ENCODE data around the gene IPPK. TPM values are rescaled to one million over a fixed set of nuclear protein-coding genes. Genes with fewer than 3 reads are reported as not detected.

IPPK gene
- total and polyA plus RNA-seq, 8 donors: 1.9 to 6.5 (median 3.1) TPM

GRCh38 chr9:92608241-92608908 is 61.6 kb downstream of the IPPK start:
- Histone ChIP-seq H3K27ac (no peak overlapping the region), H3K4me3 (no peak overlapping the region), H3K36me3 (peaks cover 0 to 8% (median 0%) of the 10 kb centered on the region in 3 donors), H3K4me1 (peaks cover 0 to 9% (median 0%) of the 10 kb centered on the region in 3 donors), H3K9me3 (no peaks in the 10 kb centered on the region), H3K27me3 (no peaks in the 10 kb centered on the region)
- FAIRE-seq (no peak), ATAC-seq (no peak), DNase-seq (no peak)
- intact Hi-C loops (cut with DNase I): no loop called here
- WGBS, 2 donors: 40 to 48% methylated on average over 10 of the region's 10 CpGs
- no peak for TF ChIP-seq CTCF (IDR thresholded peaks at IDR 0.05)

- no peak overlapping the region for H3K27ac ChIP-seq
- TF ChIP-seq CTCF (IDR thresholded peaks at IDR 0.05): no peak
- peak; percentile 49 to 66 (median 62) for ATAC-seq
- no peak overlapping the region for H3K4me3 ChIP-seq
- peak in 1 of 6 donors; percentile 29 for DNase-seq
- no peak for FAIRE-seq
- WGBS, 2 donors: 25 to 44% methylated on average over 4 of the region's 4 CpGs
- no peaks in the 10 kb centered on the region for H3K9me3 ChIP-seq
- H3K36me3 ChIP-seq: peaks cover 0 to 2% (median 0%) of the 10 kb centered on the region in 3 donors
- intact Hi-C loops (cut with DNase I): no loop called here
- H3K27me3 ChIP-seq: no peaks in the 10 kb centered on the region
- H3K4me1 ChIP-seq: peaks cover 0 to 9% (median 0%) of the 10 kb centered on the region in 3 donors
Observed at GRCh38 chr9:92607773-92608172, 62.2 kb downstream of the IPPK start.

GRCh38 chr9:92607088-92607487 is 62.8 kb downstream of the IPPK start:
- Histone ChIP-seq H3K4me1 (peaks cover 0 to 9% (median 0%) of the 10 kb centered on the region in 3 donors), H3K4me3 (no peak overlapping the region), H3K27ac (no peak overlapping the region), H3K9me3 (no peaks in the 10 kb centered on the region), H3K27me3 (no peaks in the 10 kb centered on the region), H3K36me3 (no peaks in the 10 kb centered on the region)
- FAIRE-seq (no peak), DNase-seq (peak in 1 of 6 donors; percentile 17), ATAC-seq (peak in 2 of 4 donors; percentile 27 to 29)
- intact Hi-C loops (cut with DNase I): no loop called here
- WGBS, 2 donors: 3% methylated on average over 2 of the region's 2 CpGs
- TF ChIP-seq CTCF (IDR thresholded peaks at IDR 0.05): no peak

- Histone ChIP-seq H3K9me3 (no peaks in the 10 kb centered on the region), H3K36me3 (no peaks in the 10 kb centered on the region), H3K27me3 (no peaks in the 10 kb centered on the region), H3K4me1 (peaks cover 0 to 9% (median 0%) of the 10 kb centered on the region in 3 donors), H3K27ac (no peak overlapping the region), H3K4me3 (no peak overlapping the region)
- FAIRE-seq: no peak
- no peak for DNase-seq
- no peak for ATAC-seq
- 81 to 97% methylated on average over 5 of the region's 5 CpGs for WGBS, 2 donors
- TF ChIP-seq CTCF (IDR thresholded peaks at IDR 0.05): no peak
- intact Hi-C loops (cut with DNase I): no loop called here
Observed at GRCh38 chr9:92605224-92605623, 64.7 kb downstream of the IPPK start.

GRCh38 chr9:92603990-92604389 is 65.9 kb downstream of the IPPK start:
- DNase-seq (no peak), FAIRE-seq (no peak), ATAC-seq (no peak)
- no peak overlapping the region for H3K4me3 ChIP-seq
- H3K27me3 ChIP-seq: no peaks in the 10 kb centered on the region
- WGBS, 2 donors: 81 to 90% methylated on average over 5 of the region's 5 CpGs
- H3K9me3 ChIP-seq: no peaks in the 10 kb centered on the region
- peaks cover 0 to 9% (median 0%) of the 10 kb centered on the region in 3 donors for H3K4me1 ChIP-seq
- H3K27ac ChIP-seq: no peak overlapping the region
- intact Hi-C loops (cut with DNase I): no loop called here
- H3K36me3 ChIP-seq: no peaks in the 10 kb centered on the region
- no peak for TF ChIP-seq CTCF (IDR thresholded peaks at IDR 0.05)
